HEK293 (cell line): Measurements from ENCODE around the gene FNTB.

Experiments
- CTCF ChIA-PET: fragments of 350-600 bp; formaldehyde crosslinking; extraction: SDS; loops from one replicate; lab custom pipeline; 2021; ENCODE audit warnings: antibody characterized with exemption; lab: Yijun Ruan, JAX
- POLR2A ChIA-PET: fragments of 300-600 bp; formaldehyde crosslinking; extraction: SDS; loops from one replicate; lab custom pipeline; 2020; ENCODE audit warnings: antibody characterized with exemption, inconsistent platforms; lab: Yijun Ruan, JAX
- H3K27ac ChIP-seq: fragments of 200-500 bp; sonication (Bioruptor generic); 2 replicates; pipeline ENCODE4 v1.5.1; 2014; ENCODE audit warnings: low read depth, low read length, control low read depth, inconsistent platforms; ENCODE audit errors: extremely low read depth
- H3K36me3 ChIP-seq, 2 experiments: fragments of 200-500 bp in 1 of 2; sonication (Bioruptor generic) in 1 of 2; 1 replicate in 1 of 2; 2 replicates in 1 of 2; pipeline ENCODE4 v1.5.1; 2014 to 2017; ENCODE audit warnings: inconsistent platforms in 2 of 2, low read length in 2 of 2; ENCODE audit not compliant: control insufficient read depth in 2 of 2, insufficient read depth in 1 of 2
- H3K4me1 ChIP-seq: fragments of 200-500 bp; sonication (Bioruptor generic); 2 replicates; pipeline ENCODE4 v1.5.1; 2014; ENCODE audit warnings: mild to moderate bottlenecking, low read length, inconsistent platforms; ENCODE audit not compliant: control insufficient read depth, insufficient read depth
- H3K4me3 ChIP-seq: 2 replicates; pipeline ENCODE4 v1.5.1; 2011; ENCODE audit warnings: low read depth, mild to moderate bottlenecking, control low read depth, low read length, moderate library complexity
- H3K9me3 ChIP-seq: fragments of 200-500 bp; sonication (Bioruptor generic); 2 replicates; pipeline ENCODE4 v1.5.1; 2014; ENCODE audit warnings: low read depth, low read length, inconsistent platforms; ENCODE audit not compliant: control insufficient read depth, insufficient read depth
- GLI4 ChIP-seq: fragments of 450-650 bp; formaldehyde crosslinking; IDR thresholded peaks from 2 replicates; pipeline ENCODE4 v1.5.1; 2016; ENCODE audit warnings: missing biosample characterization, missing genetic modification characterization
- KLF9 ChIP-seq: fragments of 450-650 bp; formaldehyde crosslinking; IDR thresholded peaks from 2 replicates; pipeline ENCODE4 v1.5.1; 2016; ENCODE audit warnings: missing biosample characterization, missing genetic modification characterization, low read depth
- ZBTB21 ChIP-seq: fragments of 450-650 bp; formaldehyde crosslinking; IDR thresholded peaks from 2 replicates; pipeline ENCODE4 v1.5.1; 2017; ENCODE audit warnings: missing biosample characterization, missing genetic modification characterization
- ZBTB26 ChIP-seq: fragments of 450-650 bp; formaldehyde crosslinking; optimal IDR thresholded peaks from 2 replicates; pipeline ENCODE3; 2016; ENCODE audit warnings: missing biosample characterization, mild to moderate bottlenecking, missing genetic modification characterization
- ZBTB6 ChIP-seq: fragments of 450-650 bp; formaldehyde crosslinking; IDR thresholded peaks from 2 replicates; pipeline ENCODE4 v1.5.1; 2017; ENCODE audit warnings: missing biosample characterization, missing genetic modification characterization
- ZFHX2 ChIP-seq: fragments of 450-650 bp; formaldehyde crosslinking; conservative IDR thresholded peaks from 2 replicates; pipeline ENCODE4 v1.5.1; 2016; ENCODE audit warnings: missing biosample characterization, missing genetic modification characterization
- ZFP37 ChIP-seq: fragments of 450-650 bp; formaldehyde crosslinking; IDR thresholded peaks from 2 replicates; pipeline ENCODE4 v1.5.1; 2016; ENCODE audit warnings: missing biosample characterization, missing genetic modification characterization
- ZNF133 ChIP-seq: fragments of 450-650 bp; formaldehyde crosslinking; IDR thresholded peaks from 2 replicates; pipeline ENCODE4 v1.5.1; 2016; ENCODE audit warnings: missing biosample characterization, missing genetic modification characterization
- ZNF148 ChIP-seq: fragments of 450-650 bp; formaldehyde crosslinking; IDR thresholded peaks from 2 replicates; pipeline ENCODE4 v1.5.0; 2017; ENCODE audit warnings: missing biosample characterization, missing genetic modification characterization, borderline replicate concordance
- ZNF19 ChIP-seq: fragments of 450-650 bp; formaldehyde crosslinking; IDR thresholded peaks from 2 replicates; pipeline ENCODE4; 2016; ENCODE audit warnings: missing biosample characterization, missing genetic modification characterization, low read depth
- ZNF2 ChIP-seq: fragments of 450-650 bp; formaldehyde crosslinking; IDR thresholded peaks from 2 replicates; pipeline ENCODE4 v1.5.1; 2016; ENCODE audit warnings: missing biosample characterization, missing genetic modification characterization
- ZNF223 ChIP-seq: fragments of 450-650 bp; formaldehyde crosslinking; IDR thresholded peaks from 2 replicates; pipeline ENCODE4 v1.5.1; 2016; ENCODE audit warnings: missing biosample characterization, missing genetic modification characterization
- ZNF26 ChIP-seq: fragments of 450-650 bp; formaldehyde crosslinking; IDR thresholded peaks from 2 replicates; pipeline ENCODE4 v1.5.1; 2016; ENCODE audit warnings: missing biosample characterization, missing genetic modification characterization
- ZNF350 ChIP-seq: fragments of 450-650 bp; formaldehyde crosslinking; IDR thresholded peaks from 2 replicates; pipeline ENCODE4 v1.5.0; 2017; ENCODE audit warnings: missing biosample characterization, mild to moderate bottlenecking, missing genetic modification characterization
- ZNF362 ChIP-seq: fragments of 450-650 bp; formaldehyde crosslinking; IDR thresholded peaks from 2 replicates; pipeline ENCODE4 v1.5.1; 2016; ENCODE audit warnings: missing biosample characterization, missing genetic modification characterization
- ZNF426 ChIP-seq: fragments of 450-650 bp; formaldehyde crosslinking; IDR thresholded peaks from 2 replicates; pipeline ENCODE4 v1.5.1; 2017; ENCODE audit warnings: missing biosample characterization, missing genetic modification characterization, mild to moderate bottlenecking, inconsistent platforms, moderate library complexity
- ZNF571 ChIP-seq: fragments of 450-650 bp; formaldehyde crosslinking; IDR thresholded peaks from 2 replicates; pipeline ENCODE4 v1.5.0; 2017; ENCODE audit warnings: missing biosample characterization, missing genetic modification characterization
- ZNF580 ChIP-seq: fragments of 450-650 bp; formaldehyde crosslinking; IDR thresholded peaks from 2 replicates; pipeline ENCODE4 v1.5.1; 2016; ENCODE audit warnings: missing biosample characterization, missing genetic modification characterization
- ZNF600 ChIP-seq: fragments of 450-650 bp; formaldehyde crosslinking; IDR thresholded peaks from 2 replicates; pipeline ENCODE4 v1.5.1; 2016; ENCODE audit warnings: missing biosample characterization, missing genetic modification characterization
- ZNF670 ChIP-seq: fragments of 450-650 bp; formaldehyde crosslinking; IDR thresholded peaks from 2 replicates; pipeline ENCODE4 v1.5.1; 2016; ENCODE audit warnings: missing biosample characterization, missing genetic modification characterization, low read depth
- ZNF701 ChIP-seq: fragments of 450-650 bp; formaldehyde crosslinking; IDR thresholded peaks from 2 replicates; pipeline ENCODE4 v1.5.1; 2016; ENCODE audit warnings: missing biosample characterization, missing genetic modification characterization
- ZNF707 ChIP-seq: fragments of 450-650 bp; formaldehyde crosslinking; IDR thresholded peaks from 2 replicates; pipeline ENCODE4 v1.5.1; 2016; ENCODE audit warnings: missing biosample characterization, missing genetic modification characterization
- ZNF776 ChIP-seq: fragments of 450-650 bp; formaldehyde crosslinking; IDR thresholded peaks from 2 replicates; pipeline ENCODE4 v1.5.0; 2017; ENCODE audit warnings: missing biosample characterization, missing genetic modification characterization, borderline replicate concordance
- ZNF791 ChIP-seq: fragments of 450-650 bp; formaldehyde crosslinking; IDR thresholded peaks from 2 replicates; pipeline ENCODE4 v1.5.1; 2016; ENCODE audit warnings: missing biosample characterization, missing genetic modification characterization
- ZNF792 ChIP-seq: fragments of 450-650 bp; formaldehyde crosslinking; IDR thresholded peaks from 2 replicates; pipeline ENCODE4 v1.5.1; 2016; ENCODE audit warnings: missing biosample characterization, missing genetic modification characterization
- ZNF837 ChIP-seq: fragments of 450-650 bp; formaldehyde crosslinking; IDR thresholded peaks from 2 replicates; pipeline ENCODE4 v1.5.1; 2016; ENCODE audit warnings: missing biosample characterization, missing genetic modification characterization
- ZNF843 ChIP-seq: fragments of 450-650 bp; formaldehyde crosslinking; IDR thresholded peaks from 2 replicates; pipeline ENCODE4 v1.5.1; 2016; ENCODE audit warnings: missing biosample characterization, missing genetic modification characterization
- ZSCAN23 ChIP-seq: fragments of 450-650 bp; formaldehyde crosslinking; IDR thresholded peaks from 2 replicates; pipeline ENCODE4 v1.5.1; 2016; ENCODE audit warnings: missing biosample characterization, missing genetic modification characterization
- ZXDB ChIP-seq: fragments of 450-650 bp; formaldehyde crosslinking; IDR thresholded peaks from 2 replicates; pipeline ENCODE4 v1.5.1; 2016; ENCODE audit warnings: missing biosample characterization, missing genetic modification characterization

The FNTB gene

GRCh38 chr14:65107200-65107599 is 120.5 kb downstream of the FNTB start:
- H3K4me1 ChIP-seq = no peaks in the 10 kb centered on the region
- H3K27ac ChIP-seq = no peak overlapping the region
- TF ChIP-seq ZNF148 (tag by site-specific recombination) (no peak), GLI4 (no peak), ZNF571 (tag by site-specific recombination) (no peak), ZNF843 (no peak), ZNF600 (tag by site-specific recombination) (no peak), KLF9 (tag by site-specific recombination) (no peak), ZBTB26 (no peak), ZNF707 (no peak), ZNF701 (tag by site-specific recombination) (no peak), ZBTB6 (tag by site-specific recombination) (no peak), ZNF350 (tag by site-specific recombination) (no peak), ZFP37 (tag by site-specific recombination) (no peak), ZNF223 (no peak), ZNF776 (no peak), ZNF426 (tag by site-specific recombination) (no peak), ZNF580 (tag by site-specific recombination) (no peak), ZNF792 (tag by site-specific recombination) (no peak)
- no peaks in the 10 kb centered on the region for H3K9me3 ChIP-seq
- POLR2A ChIA-PET = no interaction called here
- no peak overlapping the region for H3K4me3 ChIP-seq
- CTCF ChIA-PET = interaction anchor here (0.7 kb wide), 1 partner anchor 214 kb away, joined by 4 read pairs; no protein-coding TSS in a partner anchor
- no peaks in the 10 kb centered on the region for H3K36me3 ChIP-seq

GRCh38 chr14:65109357-65109756 is 122.7 kb downstream of the FNTB start:
- CTCF ChIA-PET = no interaction called here
- Histone ChIP-seq H3K4me1 (no peaks in the 10 kb centered on the region), H3K9me3 (no peaks in the 10 kb centered on the region), H3K4me3 (no peak overlapping the region), H3K27ac (no peak overlapping the region), H3K36me3 (no peaks in the 10 kb centered on the region)
- POLR2A ChIA-PET = interaction anchor here (0.7 kb wide), 1 partner anchor 170 kb away, joined by 5 read pairs; no protein-coding TSS in a partner anchor
- TF ChIP-seq ZNF670 (tag by site-specific recombination) = no peak
- no peak for TF ChIP-seq ZNF26 (tag by site-specific recombination)
- no peak for TF ChIP-seq ZNF837 (tag by site-specific recombination)
- no peak for TF ChIP-seq ZNF19 (tag by site-specific recombination)
- TF ChIP-seq ZNF2 (tag by site-specific recombination) = no peak
- TF ChIP-seq ZXDB (tag by site-specific recombination) = no peak
- TF ChIP-seq ZNF791 (tag by site-specific recombination) = no peak
- TF ChIP-seq ZNF133 = no peak
- TF ChIP-seq ZFHX2 (tag by site-specific recombination) = no peak
- no peak for TF ChIP-seq ZSCAN23 (tag by site-specific recombination)
- no peak for TF ChIP-seq ZNF843
- TF ChIP-seq ZNF362 (tag by site-specific recombination) = no peak
- TF ChIP-seq ZBTB21 (tag by site-specific recombination) = no peak
